HUES6 (cell line): Measurements from ENCODE around the gene SPDYE1.
"Not testable (repeated sequence)": the region's sequence is repeated elsewhere in the genome, so short reads cannot be mapped to it uniquely, and the experiment has no call there.

Experiments used
- H3K27ac ChIP-seq: 2 replicates; pipeline ENCODE4 v1.7.0; 2013; ENCODE audit warnings: low read depth, mild to moderate bottlenecking, low read length, inconsistent platforms
- H3K27me3 ChIP-seq: 2 replicates; pipeline ENCODE4 v1.6.1; 2013; ENCODE audit warnings: low read length; ENCODE audit not compliant: control insufficient read depth, insufficient read depth
- H3K36me3 ChIP-seq: 2 replicates; pipeline ENCODE4 v1.6.1; 2013; ENCODE audit warnings: low read length; ENCODE audit not compliant: control insufficient read depth, insufficient read depth
- H3K4me1 ChIP-seq: 2 replicates; pipeline ENCODE4 v1.6.1; 2013; ENCODE audit warnings: low read length; ENCODE audit not compliant: control insufficient read depth, insufficient read depth
- H3K4me3 ChIP-seq: 2 replicates; pipeline ENCODE4 v1.5.1; 2013; ENCODE audit warnings: low read depth, low read length
- H3K9ac ChIP-seq: one replicate; pipeline ENCODE4 v1.6.1; 2013; ENCODE audit warnings: mild to moderate bottlenecking, low read length
- H3K9me3 ChIP-seq: 2 replicates; pipeline ENCODE4 v1.6.1; 2013; ENCODE audit warnings: low read depth, low read length; ENCODE audit not compliant: control insufficient read depth, insufficient read depth

The SPDYE1 gene

GRCh38 chr7:44033971-44034844 is 36.5 kb downstream of the SPDYE1 start:
- not testable (repeated sequence) for H3K36me3 ChIP-seq, H3K27ac ChIP-seq, H3K9me3 ChIP-seq, H3K9ac ChIP-seq, H3K4me3 ChIP-seq, H3K4me1 ChIP-seq, H3K27me3 ChIP-seq

DNA sequence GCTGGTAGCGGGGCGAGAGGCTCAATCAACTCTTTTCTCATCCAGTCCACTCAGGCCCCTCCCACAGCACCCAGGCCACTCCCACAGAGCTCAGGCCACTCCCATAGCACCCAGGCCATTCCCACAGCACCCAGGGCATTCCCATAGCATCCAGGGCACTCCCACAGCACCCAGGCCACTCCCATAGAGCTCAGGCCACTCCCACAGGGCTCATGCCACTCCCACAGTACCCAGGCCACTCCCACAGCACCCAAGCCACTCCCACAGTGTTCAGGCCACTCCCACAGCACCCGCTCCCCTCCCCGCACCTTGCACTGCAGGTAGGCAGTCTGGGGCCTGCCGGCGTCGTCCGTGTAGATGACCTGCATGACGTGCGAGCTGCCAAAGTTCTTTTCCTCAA is 38.7 kb downstream of the SPDYE1 start:
- H3K4me1 ChIP-seq, H3K36me3 ChIP-seq, H3K9me3 ChIP-seq, H3K9ac ChIP-seq, H3K4me3 ChIP-seq, H3K27ac ChIP-seq: not testable (repeated sequence)
- H3K27me3 ChIP-seq: peaks cover 18% of the 10 kb centered on the region

GRCh38 chr7:44037951-44038350 is 40.3 kb downstream of the SPDYE1 start:
- H3K4me3 ChIP-seq, H3K27ac ChIP-seq, H3K9ac ChIP-seq, H3K36me3 ChIP-seq, H3K9me3 ChIP-seq, H3K4me1 ChIP-seq: not testable (repeated sequence)
- peaks cover 29% of the 10 kb centered on the region for H3K27me3 ChIP-seq

GRCh38 chr7:44038553-44038952 is 40.9 kb downstream of the SPDYE1 start:
- not testable (repeated sequence) for H3K9ac ChIP-seq, H3K36me3 ChIP-seq, H3K27ac ChIP-seq, H3K9me3 ChIP-seq, H3K4me1 ChIP-seq, H3K4me3 ChIP-seq
- peaks cover 29% of the 10 kb centered on the region for H3K27me3 ChIP-seq

GRCh38 chr7:44038961-44039558 is 41.4 kb downstream of the SPDYE1 start:
- H3K9ac ChIP-seq, H3K27ac ChIP-seq, H3K9me3 ChIP-seq, H3K4me1 ChIP-seq, H3K36me3 ChIP-seq: not testable (repeated sequence)
- H3K27me3 ChIP-seq: peaks cover 29% of the 10 kb centered on the region
- peak overlapping the region; percentile 65 for H3K4me3 ChIP-seq

- not testable (repeated sequence) for H3K9me3 ChIP-seq, H3K36me3 ChIP-seq, H3K4me1 ChIP-seq, H3K27ac ChIP-seq, H3K9ac ChIP-seq
- Histone ChIP-seq H3K27me3 (peaks cover 29% of the 10 kb centered on the region), H3K4me3 (peak overlapping the region; percentile 61)
Measured at GRCh38 chr7:44039800-44040492, 42.2 kb downstream of the SPDYE1 start.

GRCh38 chr7:44040493-44040891 is 42.8 kb downstream of the SPDYE1 start:
- not testable (repeated sequence) for H3K9ac ChIP-seq, H3K9me3 ChIP-seq, H3K36me3 ChIP-seq, H3K4me1 ChIP-seq, H3K27ac ChIP-seq
- Histone ChIP-seq H3K4me3 (peak overlapping the region; percentile 61), H3K27me3 (peaks cover 29% of the 10 kb centered on the region)

DNA sequence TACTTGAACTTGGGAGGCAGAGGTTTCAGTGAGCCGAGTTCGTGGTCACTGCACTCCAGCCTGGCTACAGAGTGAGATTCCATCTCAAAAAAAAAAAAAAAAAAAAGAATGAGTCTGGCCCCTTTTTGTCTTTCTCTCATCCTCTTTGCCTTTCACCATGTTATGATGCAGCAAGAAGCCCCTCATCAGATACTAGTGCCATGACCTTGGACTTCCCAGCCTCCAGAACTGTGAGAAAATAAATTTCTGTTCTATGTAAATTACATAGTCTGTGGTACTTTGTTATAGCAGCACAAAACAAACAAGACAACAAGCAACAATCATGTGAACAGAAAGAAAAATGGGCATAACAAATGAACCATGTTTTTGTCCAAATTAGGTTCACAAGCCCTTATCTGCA is 44.5 kb downstream of the SPDYE1 start:
- no peaks in the 10 kb centered on the region for H3K9me3 ChIP-seq
- H3K27me3 ChIP-seq: peaks cover 29% of the 10 kb centered on the region
- H3K36me3 ChIP-seq: peaks cover 9% of the 10 kb centered on the region
- H3K4me3 ChIP-seq: no peak overlapping the region
- H3K4me1 ChIP-seq: peaks cover 11% of the 10 kb centered on the region
- H3K27ac ChIP-seq: no peak overlapping the region
- H3K9ac ChIP-seq: no peak overlapping the region

DNA sequence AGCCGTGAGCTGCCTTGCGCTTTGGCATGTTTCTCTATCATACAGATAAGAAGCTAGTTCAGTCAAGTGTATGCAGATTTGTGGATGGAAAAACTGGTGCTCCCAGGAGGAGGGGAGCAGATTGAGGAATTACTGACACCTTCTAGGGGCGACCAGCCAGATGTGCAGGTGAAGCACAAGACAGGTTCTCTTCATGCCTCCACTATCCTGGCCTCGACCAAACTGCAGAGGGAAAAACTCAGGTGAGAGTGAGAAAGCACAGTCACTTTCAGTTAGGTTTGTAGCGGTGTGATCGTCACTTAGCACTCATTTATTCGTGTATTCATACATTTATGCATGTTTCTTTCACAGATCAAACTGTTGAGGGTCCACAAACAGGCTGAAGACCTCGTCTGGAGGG is 46.2 kb downstream of the SPDYE1 start:
- Histone ChIP-seq H3K9me3 (no peaks in the 10 kb centered on the region), H3K9ac (peak overlapping the region; percentile 80), H3K36me3 (peaks cover 9% of the 10 kb centered on the region), H3K27ac (no peak overlapping the region), H3K4me3 (peak overlapping the region; percentile 96), H3K27me3 (peaks cover 23% of the 10 kb centered on the region), H3K4me1 (peaks cover 11% of the 10 kb centered on the region)

GRCh38 chr7:44044315-44045225 is 46.9 kb downstream of the SPDYE1 start, which contains the start of gene DBNL:
TSS of gene DBNL (plus strand) at chr7:44044702. CDS start at chr7:44044738, 36 bp downstream.
- Histone ChIP-seq H3K4me1 (peaks cover 8% of the 10 kb centered on the region), H3K36me3 (peaks cover 12% of the 10 kb centered on the region), H3K9me3 (no peaks in the 10 kb centered on the region), H3K4me3 (peak within 1 kb of the TSS; percentile 96), H3K9ac (peak within 1 kb of the TSS; percentile 80), H3K27ac (peak within 1 kb of the TSS; percentile 51; the same call in 1 of the 2 replicates), H3K27me3 (peaks cover 23% of the 10 kb centered on the region)
